Mesothelial cell of epicardium (in vitro differentiated cells): Measurements from ENCODE around the gene RAP1GAP2. TPM values are rescaled to one million over a fixed set of nuclear protein-coding genes. Genes with fewer than 3 reads are reported as not detected.

Experiments used
- DNase-seq, 2 experiments: peaks; one replicate each; pipeline ENCODE4 v3.0.0; 2021; ENCODE audit warnings: low spot score in 2 of 2; ENCODE audit not compliant: unreplicated experiment in 2 of 2
- H3K27ac Mint-ChIP-seq: 2 replicates; pipeline ENCODE4 v1.8.0; 2021; ENCODE audit warnings: mixed read lengths
- H3K27me3 Mint-ChIP-seq: 2 replicates; pipeline ENCODE4 v1.8.0; 2021; ENCODE audit warnings: low read depth, mixed read lengths
- H3K36me3 Mint-ChIP-seq: 2 replicates; pipeline ENCODE4 v1.8.0; 2021; ENCODE audit warnings: mixed read lengths
- H3K4me1 Mint-ChIP-seq: 2 replicates; pipeline ENCODE4 v1.8.0; 2021; ENCODE audit warnings: mixed read lengths
- H3K4me3 Mint-ChIP-seq: 2 replicates; pipeline ENCODE4 v1.8.0; 2021; ENCODE audit warnings: mild to moderate bottlenecking, moderate library complexity, mixed read lengths
- H3K9me3 Mint-ChIP-seq: 2 replicates; pipeline ENCODE4 v1.8.0; 2021; ENCODE audit warnings: mixed read lengths
- CTCF ChIP-seq: fragments of 200-600 bp; sonication (generic); IDR thresholded peaks from one replicate; pipeline ENCODE4 v1.5.0; 2021; ENCODE audit warnings: antibody characterized with exemption; ENCODE audit not compliant: unreplicated experiment
- total RNA-seq: library from RNA; stranded (reverse); gene quantifications from 3 replicates; pipeline ENCODE4 v1.2.1, GENCODE V29; 2021

Gene RAP1GAP2
- total RNA-seq, 1 donor from 2014 or later: 7.1 TPM

GRCh38 chr17:2901582-2901981, 105.3 kb downstream of the RAP1GAP2 start:
- Mint-ChIP-seq H3K36me3 (no peaks in the 10 kb centered on the region), H3K9me3 (no peaks in the 10 kb centered on the region), H3K27ac (no peak overlapping the region), H3K4me3 (no peak overlapping the region), H3K27me3 (no peaks in the 10 kb centered on the region), H3K4me1 (peaks cover 7% of the 10 kb centered on the region)
- no peak for TF ChIP-seq CTCF
- DNase-seq: no peak

GRCh38 chr17:2902546-2902945, 106.3 kb downstream of the RAP1GAP2 start:
- Mint-ChIP-seq H3K27me3 (no peaks in the 10 kb centered on the region), H3K4me3 (no peak overlapping the region), H3K9me3 (peaks cover 4% of the 10 kb centered on the region), H3K27ac (no peak overlapping the region), H3K4me1 (peaks cover 7% of the 10 kb centered on the region), H3K36me3 (no peaks in the 10 kb centered on the region)
- DNase-seq: no peak
- TF ChIP-seq CTCF: no peak

DNA sequence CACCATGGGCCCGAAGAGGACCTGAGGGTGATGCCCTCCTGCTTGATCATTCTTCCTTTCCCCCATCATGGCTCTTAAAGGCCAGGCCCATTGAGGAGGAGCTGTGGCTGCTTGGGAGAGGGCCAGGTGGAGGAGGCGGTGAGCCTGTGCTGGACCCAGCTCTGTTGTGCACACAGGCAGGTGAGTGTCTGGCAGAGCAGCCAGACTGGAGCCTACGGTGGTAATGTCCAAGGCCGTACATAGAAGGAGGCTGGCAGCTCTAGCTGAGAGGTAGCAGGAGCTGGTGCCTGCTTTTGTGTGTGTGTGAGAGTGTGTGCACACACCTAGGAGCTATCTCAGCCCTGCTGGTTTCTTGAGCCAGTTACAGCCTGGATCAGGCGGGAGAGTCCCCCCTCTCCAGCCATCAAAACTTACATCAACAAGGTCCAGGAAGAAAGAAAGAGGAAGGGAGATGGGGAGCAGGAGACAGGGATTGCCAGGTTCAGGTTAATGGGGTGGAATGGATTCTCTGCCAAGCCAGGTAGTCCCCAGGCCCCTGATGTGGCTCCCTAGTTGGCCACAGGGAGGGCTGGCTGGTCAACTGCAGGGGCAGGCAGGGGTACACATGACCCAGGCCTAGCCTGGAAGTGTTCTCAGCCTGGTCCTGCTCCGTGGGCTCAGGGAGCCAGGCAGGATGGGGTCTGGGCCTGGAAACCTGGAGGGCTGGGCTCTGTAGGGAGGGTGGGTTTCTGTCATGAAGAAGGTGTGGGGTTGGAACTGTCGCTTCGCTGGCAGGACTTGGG, 107.1 kb downstream of the RAP1GAP2 start:
- H3K36me3 Mint-ChIP-seq: no peaks in the 10 kb centered on the region
- no peaks in the 10 kb centered on the region for H3K27me3 Mint-ChIP-seq
- H3K27ac Mint-ChIP-seq: no peak overlapping the region
- H3K4me1 Mint-ChIP-seq: peaks cover 9% of the 10 kb centered on the region
- no peak for DNase-seq
- H3K9me3 Mint-ChIP-seq: peaks cover 4% of the 10 kb centered on the region
- no peak for TF ChIP-seq CTCF
- no peak overlapping the region for H3K4me3 Mint-ChIP-seq

DNA sequence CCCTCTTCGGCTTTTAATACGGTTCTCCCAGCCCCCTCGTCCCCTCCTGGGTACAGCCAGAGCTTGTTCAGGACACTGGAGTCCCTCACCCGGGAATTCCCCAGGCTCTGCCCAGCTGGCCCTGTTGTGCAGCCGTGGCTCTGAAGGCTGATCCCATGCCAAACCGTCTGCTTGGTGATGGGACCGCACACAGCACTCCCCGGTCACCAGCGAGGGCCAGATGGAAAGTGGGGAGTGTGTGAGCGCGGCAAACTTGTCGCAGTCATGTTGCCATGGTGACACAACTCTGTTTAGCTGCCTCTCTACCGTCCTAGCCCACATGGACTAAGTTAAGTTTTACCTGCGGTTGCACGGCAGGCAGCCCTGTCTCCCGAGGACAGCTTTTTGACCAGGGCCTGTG, 107.9 kb downstream of the RAP1GAP2 start:
- Mint-ChIP-seq H3K9me3 (peaks cover 4% of the 10 kb centered on the region), H3K4me1 (peaks cover 12% of the 10 kb centered on the region), H3K27ac (no peak overlapping the region), H3K4me3 (no peak overlapping the region), H3K36me3 (no peaks in the 10 kb centered on the region), H3K27me3 (no peaks in the 10 kb centered on the region)
- no peak for TF ChIP-seq CTCF
- DNase-seq: no peak

- no peak for TF ChIP-seq CTCF
- Mint-ChIP-seq H3K9me3 (peaks cover 4% of the 10 kb centered on the region), H3K27ac (no peak overlapping the region), H3K27me3 (no peaks in the 10 kb centered on the region), H3K36me3 (no peaks in the 10 kb centered on the region), H3K4me1 (peaks cover 21% of the 10 kb centered on the region), H3K4me3 (no peak overlapping the region)
- no peak for DNase-seq
Measured at GRCh38 chr17:2905269-2905668, 109.0 kb downstream of the RAP1GAP2 start.
